Measurements from ENCODE around the gene RANBP6. TPM values are rescaled to one million over a fixed set of nuclear protein-coding genes. Genes with fewer than 3 reads are reported as not detected.

RANBP6 gene
- total RNA-seq, 3 donors from 2014 or later (not counting 1 experiment from before 2014, with no cell fraction given), result 27.5 to 31.3 (median 29.6) TPM

- peak; percentile 23 for TF ChIP-seq CTCF (IDR thresholded peaks at IDR 0.05)
- Mint-ChIP-seq H3K4me3 (no peak overlapping the region), H3K27me3 (ENCODE audit: low read depth in 2 of 2) (peaks cover 12% of the 10 kb centered on the region in 2 donors), H3K9me3 (no peaks in the 10 kb centered on the region), H3K36me3 (no peaks in the 10 kb centered on the region), H3K27ac (no peak overlapping the region), H3K4me1 (peaks cover 4 to 10% of the 10 kb centered on the region in 2 donors)
- Histone ChIP-seq H3K9me3 (ENCODE audit: control insufficient read depth, insufficient read depth, low read length) (no peaks in the 10 kb centered on the region), H3K4me3 (ENCODE audit: low read length) (no peak overlapping the region), H3K27ac (ENCODE audit: low read length) (no peak overlapping the region), H3K4me1 (ENCODE audit: control insufficient read depth, insufficient read depth, low read length) (no peaks in the 10 kb centered on the region), H3K36me3 (ENCODE audit: control insufficient read depth, insufficient read depth, low read length) (no peaks in the 10 kb centered on the region), H3K27me3 (ENCODE audit: control insufficient read depth, insufficient read depth, low read length) (no peaks in the 10 kb centered on the region)
- DNase-seq (peak in 1 of 2 donors; percentile 44), ATAC-seq (peak; percentile 62 to 74 (median 64))
- intact Hi-C loops (cut with micrococcal nuclease), result loop anchor here (2.0 to 10.0 kb wide), 2 partner anchors 31 to 165 kb away; partner anchors contain the start of gene IL33
- WGBS (ENCODE audit: insufficient coverage), result 83% methylated on average over 1 of the region's 1 CpG
These were observed 34.4 kb upstream of the RANBP6 start for GRCh38 chr9:6049798-6050197.

- intact Hi-C loops (cut with micrococcal nuclease), result loop anchor here (2.0 kb wide), 1 partner anchor 29 kb away; no protein-coding TSS in a partner anchor
- no peak overlapping the region for H3K4me3 ChIP-seq (ENCODE audit: low read length)
- no peaks in the 10 kb centered on the region for H3K36me3 ChIP-seq (ENCODE audit: control insufficient read depth, insufficient read depth, low read length)
- no peak overlapping the region for H3K4me3 Mint-ChIP-seq
- TF ChIP-seq CTCF (IDR thresholded peaks at IDR 0.05), result no peak
- WGBS (ENCODE audit: insufficient coverage), result 80% methylated on average over 1 of the region's 1 CpG
- no peaks in the 10 kb centered on the region for H3K4me1 ChIP-seq (ENCODE audit: control insufficient read depth, insufficient read depth, low read length)
- H3K27ac ChIP-seq (ENCODE audit: low read length), result no peak overlapping the region
- no peaks in the 10 kb centered on the region for H3K36me3 Mint-ChIP-seq
- no peaks in the 10 kb centered on the region for H3K27me3 ChIP-seq (ENCODE audit: control insufficient read depth, insufficient read depth, low read length)
- H3K9me3 ChIP-seq (ENCODE audit: control insufficient read depth, insufficient read depth, low read length), result no peaks in the 10 kb centered on the region
- no peak for ATAC-seq
- no peaks in the 10 kb centered on the region for H3K9me3 Mint-ChIP-seq
- peaks cover 0 to 6% of the 10 kb centered on the region in 2 donors for H3K4me1 Mint-ChIP-seq
- peaks cover 12% of the 10 kb centered on the region in 2 donors for H3K27me3 Mint-ChIP-seq (ENCODE audit: low read depth in 2 of 2)
- DNase-seq, result no peak
- no peak overlapping the region for H3K27ac Mint-ChIP-seq
These were observed 32.6 kb upstream of the RANBP6 start for GRCh38 chr9:6048039-6048438.

- Mint-ChIP-seq H3K9me3 (no peaks in the 10 kb centered on the region), H3K4me1 (peaks cover 0 to 6% of the 10 kb centered on the region in 2 donors), H3K27ac (no peak overlapping the region), H3K4me3 (no peak overlapping the region), H3K27me3 (ENCODE audit: low read depth in 2 of 2) (peaks cover 12 to 19% of the 10 kb centered on the region in 2 donors), H3K36me3 (no peaks in the 10 kb centered on the region)
- H3K36me3 ChIP-seq (ENCODE audit: control insufficient read depth, insufficient read depth, low read length), result no peaks in the 10 kb centered on the region
- DNase-seq (no peak), ATAC-seq (no peak)
- no peak for TF ChIP-seq CTCF (IDR thresholded peaks at IDR 0.05)
- no peak overlapping the region for H3K4me3 ChIP-seq (ENCODE audit: low read length)
- H3K9me3 ChIP-seq (ENCODE audit: control insufficient read depth, insufficient read depth, low read length), result no peaks in the 10 kb centered on the region
- no peaks in the 10 kb centered on the region for H3K4me1 ChIP-seq (ENCODE audit: control insufficient read depth, insufficient read depth, low read length)
- WGBS (ENCODE audit: insufficient coverage), result 86% methylated on average over 3 of the region's 4 CpGs
- H3K27me3 ChIP-seq (ENCODE audit: control insufficient read depth, insufficient read depth, low read length), result no peaks in the 10 kb centered on the region
- intact Hi-C loops (cut with micrococcal nuclease), result no loop called here
- H3K27ac ChIP-seq (ENCODE audit: low read length), result no peak overlapping the region
These were observed 31.6 kb upstream of the RANBP6 start for GRCh38 chr9:6047020-6047419.

GRCh38 chr9:6045364-6045763 lies 29.9 kb upstream of the RANBP6 start:
- H3K36me3 ChIP-seq (ENCODE audit: control insufficient read depth, insufficient read depth, low read length), result no peaks in the 10 kb centered on the region
- Mint-ChIP-seq H3K27ac (no peak overlapping the region), H3K36me3 (no peaks in the 10 kb centered on the region), H3K4me1 (peaks cover 0 to 6% of the 10 kb centered on the region in 2 donors), H3K9me3 (no peaks in the 10 kb centered on the region), H3K27me3 (ENCODE audit: low read depth in 2 of 2) (peaks cover 19 to 31% of the 10 kb centered on the region in 2 donors), H3K4me3 (no peak overlapping the region)
- no peaks in the 10 kb centered on the region for H3K27me3 ChIP-seq (ENCODE audit: control insufficient read depth, insufficient read depth, low read length)
- no peak overlapping the region for H3K4me3 ChIP-seq (ENCODE audit: low read length)
- DNase-seq, result no peak
- no peaks in the 10 kb centered on the region for H3K9me3 ChIP-seq (ENCODE audit: control insufficient read depth, insufficient read depth, low read length)
- no peaks in the 10 kb centered on the region for H3K4me1 ChIP-seq (ENCODE audit: control insufficient read depth, insufficient read depth, low read length)
- H3K27ac ChIP-seq (ENCODE audit: low read length), result no peak overlapping the region
- 86% methylated on average over 4 of the region's 4 CpGs for WGBS (ENCODE audit: insufficient coverage)
- ATAC-seq, result no peak
- no peak for TF ChIP-seq CTCF (IDR thresholded peaks at IDR 0.05)
- intact Hi-C loops (cut with micrococcal nuclease), result no loop called here
